GM18873 (cell line): ENCODE measurements around the gene GTF3C2.
"Not testable (repeated sequence)": the region's sequence is repeated elsewhere in the genome, so short reads cannot be mapped to it uniquely, and the experiment has no call there.

Experiments used
- ATAC-seq: cut with Tn5 transposase; IDR thresholded peaks from one replicate; pipeline ENCODE4 v1.9.1; 2021; ENCODE audit warnings: mild to moderate bottlenecking, moderate library complexity, moderate number of reproducible peaks; ENCODE audit not compliant: unreplicated experiment, low FRiP score

The GTF3C2 gene

GRCh38 chr2:27322766-27323595 lies 33.6 kb downstream of the GTF3C2 start, which contains the start of gene MPV17:
MPV17 (minus strand) TSS chr2:27323097; CDS start chr2:27322517, 580 bp downstream.
- ATAC-seq, result peak; percentile 72

GRCh38 chr2:27322301-27322765 lies 34.2 kb downstream of the GTF3C2 start:
- no peak for ATAC-seq

- no peak for ATAC-seq
These were observed 35.5 kb downstream of the GTF3C2 start for GRCh38 chr2:27320958-27321543.

- not testable (repeated sequence) for ATAC-seq
These were observed 36.7 kb downstream of the GTF3C2 start for GRCh38 chr2:27319839-27320238.

GRCh38 chr2:27316655-27317412 lies 39.7 kb downstream of the GTF3C2 start:
- ATAC-seq, result no peak

GRCh38 chr2:27315122-27315521 lies 41.4 kb downstream of the GTF3C2 start:
- no peak for ATAC-seq

GRCh38 chr2:27314709-27315108 lies 41.9 kb downstream of the GTF3C2 start:
- ATAC-seq, result no peak

GRCh38 chr2:27313882-27314645 lies 42.5 kb downstream of the GTF3C2 start:
- no peak for ATAC-seq

- ATAC-seq, result no peak
These were observed 44.4 kb downstream of the GTF3C2 start for GRCh38 chr2:27312152-27312551.

GRCh38 chr2:27309651-27310050 lies 46.9 kb downstream of the GTF3C2 start:
- no peak for ATAC-seq

- ATAC-seq, result no peak
These were observed 48.1 kb downstream of the GTF3C2 start, which contains the start of gene UCN for GRCh38 chr2:27308359-27308881. UCN (minus strand) TSS chr2:27308445; CDS start chr2:27307895, 550 bp downstream.

GRCh38 chr2:27307545-27308358 lies 48.8 kb downstream of the GTF3C2 start:
- no peak for ATAC-seq

GRCh38 chr2:27307287-27307544 lies 49.3 kb downstream of the GTF3C2 start:
- no peak for ATAC-seq

- no peak for ATAC-seq
These were observed 49.8 kb downstream of the GTF3C2 start for GRCh38 chr2:27306573-27307286.

- ATAC-seq, result no peak
These were observed 50.4 kb downstream of the GTF3C2 start for GRCh38 chr2:27306136-27306535.

- no peak for ATAC-seq
These were observed 51.0 kb downstream of the GTF3C2 start for GRCh38 chr2:27305516-27305915.

- ATAC-seq, result no peak
These were observed 51.9 kb downstream of the GTF3C2 start for GRCh38 chr2:27304488-27305240.
